ENCODE results near the gene LRRC75B.

LRRC75B gene

DNA sequence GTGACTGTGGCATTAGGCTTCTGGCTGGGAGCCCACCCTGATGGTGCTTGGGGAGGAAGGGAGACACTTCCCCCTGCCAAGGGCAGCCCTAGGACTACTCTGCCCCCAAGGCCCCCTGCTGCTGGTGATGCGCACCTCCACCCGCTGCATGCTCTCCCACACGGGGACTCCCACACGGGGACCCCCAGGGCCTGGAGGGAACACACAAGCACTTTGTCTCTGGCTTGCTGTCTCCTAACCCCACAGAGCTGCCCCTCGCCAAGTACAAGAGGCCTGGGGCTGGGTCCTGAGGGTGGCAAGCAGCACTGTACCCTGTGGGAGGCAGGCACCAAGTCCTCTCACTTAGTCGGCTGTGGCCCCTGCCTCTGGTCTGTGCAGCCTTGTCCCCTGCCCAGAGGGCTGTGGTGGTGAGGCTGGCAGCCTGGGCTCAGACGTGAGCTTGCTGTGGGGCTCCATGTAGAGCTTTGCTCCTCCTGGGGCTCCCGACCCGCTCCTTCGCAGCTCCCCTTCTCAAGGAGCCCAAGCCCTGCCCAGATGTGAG lies 7.9 kb downstream of the LRRC75B start:
- DNase-seq, result no peak

DNA sequence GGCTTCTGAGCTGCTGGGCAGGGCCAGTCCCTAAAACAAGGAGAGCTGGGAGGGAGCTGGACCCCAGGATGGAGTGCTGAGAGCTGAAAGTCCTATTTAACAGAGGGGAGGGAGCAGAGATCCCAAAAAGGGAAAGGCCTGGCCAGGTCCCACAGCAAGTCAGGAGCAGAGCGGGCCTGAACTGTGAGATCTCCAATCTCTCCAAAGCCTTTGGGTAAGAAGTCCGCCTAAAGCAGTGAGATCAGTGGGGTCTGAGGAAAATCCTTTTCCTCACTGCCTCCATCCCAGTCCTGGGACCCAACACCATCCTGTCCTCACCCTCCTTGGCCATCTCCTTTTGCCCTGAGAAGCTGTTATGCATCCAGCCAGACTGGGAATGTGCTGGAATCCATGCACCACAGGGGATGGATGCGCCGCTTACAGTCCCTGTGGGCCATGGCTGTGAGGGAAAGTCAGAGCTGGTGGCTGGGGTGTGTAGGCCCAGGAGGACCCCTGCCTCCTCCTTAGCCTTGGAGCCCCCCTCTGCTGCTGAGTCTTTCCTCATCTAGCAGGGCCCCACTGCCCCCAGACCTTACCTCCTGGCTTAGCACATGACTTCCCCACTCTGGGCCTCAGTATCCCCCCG lies 8.6 kb downstream of the LRRC75B start:
- DNase-seq, result no peak

DNA sequence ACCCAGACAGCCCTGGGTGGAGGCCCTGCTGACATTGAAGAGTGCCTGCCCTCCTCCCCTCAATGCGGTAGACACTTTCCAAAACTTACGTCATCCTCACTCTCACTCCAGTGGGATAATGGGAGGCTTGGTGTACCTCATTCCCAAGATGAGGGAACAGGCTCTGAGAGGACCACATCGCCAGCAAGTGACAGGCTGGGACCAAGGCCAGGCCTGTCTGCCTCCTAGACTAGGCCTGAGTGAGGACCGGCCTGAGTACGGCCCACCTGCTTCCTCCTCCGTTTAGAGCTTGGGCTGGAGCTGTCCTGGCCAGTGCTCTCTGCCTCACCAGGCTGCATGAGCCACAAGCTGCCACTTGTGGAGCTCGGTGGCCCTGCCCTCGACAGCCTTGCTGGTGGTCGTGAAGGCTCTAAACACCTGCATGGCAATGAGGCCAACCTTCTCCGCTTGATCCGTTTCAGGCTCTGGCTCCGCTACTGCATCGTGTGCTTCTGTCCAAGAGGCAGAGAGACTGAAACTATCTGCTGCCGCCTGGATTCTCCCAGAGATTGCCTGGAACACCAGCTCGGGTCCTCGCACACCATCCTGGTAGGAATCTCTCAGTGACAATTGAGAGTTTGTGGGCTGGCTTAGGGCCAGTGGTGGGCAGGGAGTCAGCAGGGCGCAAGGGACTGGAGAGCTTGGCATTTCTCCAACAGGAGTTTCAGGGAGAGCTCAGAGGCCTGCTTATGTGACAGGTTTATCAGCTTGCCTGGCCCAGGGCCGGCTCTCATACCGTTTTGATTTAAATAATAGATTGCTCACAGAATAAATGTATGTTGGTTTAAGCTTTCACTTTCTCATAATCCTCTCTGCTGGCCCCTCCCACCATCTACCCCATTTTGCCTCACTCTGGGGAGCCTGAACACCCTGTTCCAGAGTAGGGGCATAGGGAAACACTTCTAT lies 9.4 kb downstream of the LRRC75B start:
- DNase-seq, result no peak

DNA sequence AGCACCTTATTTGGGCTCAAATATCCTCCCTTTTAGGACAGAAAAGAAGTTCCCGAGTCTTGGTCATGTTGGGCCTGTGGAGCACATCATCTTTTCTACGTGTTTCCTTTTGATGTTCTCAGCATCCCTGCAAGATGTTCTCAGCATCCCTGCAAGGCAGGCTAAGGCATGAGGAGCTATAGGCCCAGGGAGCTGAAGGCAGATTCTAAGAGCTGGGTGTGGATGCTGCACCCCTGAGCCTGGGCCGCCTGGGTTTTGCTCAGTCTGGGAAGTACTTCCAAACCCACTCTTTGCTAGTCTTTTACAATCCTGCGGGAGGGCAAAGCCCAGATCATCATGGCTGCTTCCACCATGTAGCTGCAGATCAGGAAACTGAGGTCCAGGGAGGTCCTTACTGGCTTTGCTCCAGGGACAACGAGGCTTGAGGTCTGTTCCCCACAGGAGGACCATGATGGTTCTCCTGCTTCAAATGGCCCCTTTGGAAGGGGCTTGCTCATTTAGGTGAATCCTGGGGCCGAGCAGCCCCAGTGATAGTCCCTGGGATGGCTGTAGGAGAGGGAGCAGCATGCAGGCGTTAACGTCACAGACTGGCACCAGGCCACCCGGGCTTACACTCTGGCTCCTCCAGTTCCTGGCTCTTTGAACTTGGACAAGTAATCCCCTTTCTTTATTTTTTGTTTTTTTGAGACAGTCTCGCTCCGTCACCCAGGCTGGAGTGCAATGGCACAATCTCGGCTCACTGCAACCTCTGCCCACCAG lies 10.6 kb downstream of the LRRC75B start:
- no peak for DNase-seq

DNA sequence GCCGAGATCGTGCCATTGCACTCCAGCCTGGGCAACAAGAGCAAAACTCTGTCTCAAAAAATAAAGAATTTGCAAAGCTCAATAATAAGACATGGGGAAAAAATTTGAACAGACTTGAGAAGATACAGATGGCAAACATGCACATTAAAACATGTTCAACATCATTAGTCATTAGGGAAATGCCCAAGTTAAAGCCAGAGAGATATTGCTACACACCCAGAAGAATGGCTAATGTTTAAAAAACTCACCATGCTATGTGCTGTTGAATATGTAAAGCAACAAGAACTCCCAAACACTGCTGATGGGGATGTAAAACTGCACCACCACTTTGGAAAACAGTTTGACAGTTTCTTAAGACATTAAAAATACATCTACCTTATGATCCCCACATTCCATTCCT lies 12.6 kb downstream of the LRRC75B start:
- no peak for DNase-seq

DNA sequence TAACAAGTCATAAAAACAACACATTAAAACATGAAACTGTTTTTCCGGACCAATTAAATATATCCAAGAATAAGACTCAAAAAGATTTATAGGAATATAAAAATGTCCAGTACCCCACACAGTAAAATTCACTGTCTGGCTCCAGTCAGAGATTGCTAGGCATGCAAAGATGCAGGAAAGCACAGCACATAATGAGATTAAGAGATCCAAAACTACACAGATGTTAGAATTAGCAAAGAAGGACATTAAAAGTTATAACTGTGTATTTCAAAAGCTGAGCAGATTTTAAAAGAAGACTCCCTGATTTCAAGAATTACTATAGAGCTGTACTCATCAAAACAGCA lies 13.6 kb downstream of the LRRC75B start:
- DNase-seq, result no peak

DNA sequence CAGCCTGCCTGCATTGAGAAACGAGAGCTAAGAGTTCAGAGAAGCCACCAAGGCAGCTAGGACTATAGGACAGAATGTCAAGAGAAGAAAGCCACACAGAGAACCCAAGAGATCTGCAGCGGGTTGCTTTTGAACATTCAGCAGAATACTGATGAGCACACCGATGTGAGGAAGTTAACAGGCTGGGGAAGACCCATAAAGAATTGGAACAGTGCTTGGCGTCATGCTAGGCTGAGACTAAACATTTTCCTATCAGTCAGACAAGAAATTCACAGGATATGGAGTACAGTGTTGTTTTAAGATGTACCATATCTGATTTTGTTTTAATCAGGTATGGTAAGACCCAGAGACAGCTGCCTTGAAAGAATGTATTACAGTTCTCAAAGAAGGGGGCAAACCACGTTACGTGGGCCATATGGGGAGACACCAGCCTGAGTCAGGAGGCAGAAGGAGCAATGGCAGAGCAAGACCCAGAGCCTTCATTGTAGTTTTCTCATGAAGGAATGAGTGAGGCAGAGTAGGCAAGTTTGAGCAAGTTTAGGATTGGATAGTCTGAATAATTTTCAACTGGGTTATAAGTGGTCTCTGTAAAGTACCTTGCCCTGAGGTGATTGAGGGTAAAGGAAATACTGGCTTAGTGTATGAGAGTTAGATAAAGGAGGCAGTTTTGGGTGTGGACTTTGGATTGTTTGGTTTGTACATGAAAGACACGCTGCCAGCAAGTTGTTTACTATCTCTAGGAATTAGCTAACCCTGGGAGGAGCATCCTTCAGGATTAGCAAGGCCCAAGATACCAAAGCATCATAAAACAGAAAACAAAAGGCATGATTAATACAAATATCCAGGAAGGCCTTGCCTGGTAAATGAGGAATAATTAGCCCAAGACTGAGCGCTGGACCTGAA lies 14.3 kb downstream of the LRRC75B start:
- no peak for DNase-seq

DNA sequence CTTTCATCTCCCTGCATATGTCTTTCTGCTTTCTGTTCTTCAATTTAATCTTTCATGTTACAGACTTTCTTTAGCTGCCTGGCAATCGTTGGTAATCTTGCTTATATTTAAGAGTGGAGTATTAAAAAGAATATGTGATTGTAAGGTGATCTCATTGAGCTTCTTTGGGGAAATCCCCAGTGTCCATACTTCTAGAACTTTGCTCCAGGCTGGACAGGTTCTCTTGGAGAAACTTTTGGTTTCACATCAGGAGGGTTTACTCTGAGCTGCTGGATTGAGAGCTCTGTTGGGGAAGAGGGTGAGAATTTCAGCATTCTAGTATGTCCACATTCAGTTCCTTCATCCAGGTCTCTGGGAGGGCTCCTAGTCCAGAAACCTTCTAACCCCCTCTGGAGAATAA lies 16.1 kb downstream of the LRRC75B start:
- no peak for DNase-seq

DNA sequence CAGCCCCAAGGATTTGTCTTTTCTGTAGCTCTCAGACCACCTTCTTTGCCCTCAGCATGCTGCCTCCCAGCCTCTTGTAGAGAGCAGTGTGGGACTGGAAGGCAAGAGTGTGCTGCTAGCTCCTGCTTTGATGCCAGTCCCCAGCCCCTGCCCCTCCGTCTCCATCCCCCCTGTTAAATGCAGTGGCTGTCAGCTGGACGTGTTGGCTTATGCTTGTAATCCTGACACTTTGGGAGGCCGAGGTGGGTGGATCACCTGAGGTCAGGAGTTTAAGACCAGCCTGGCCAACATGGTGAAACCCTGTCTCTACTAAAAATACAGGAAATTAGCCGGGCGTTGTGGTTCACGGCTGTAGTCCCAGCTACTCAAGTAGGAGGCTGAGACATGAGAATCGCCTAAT lies 21.6 kb downstream of the LRRC75B start:
- no peak for DNase-seq

DNA sequence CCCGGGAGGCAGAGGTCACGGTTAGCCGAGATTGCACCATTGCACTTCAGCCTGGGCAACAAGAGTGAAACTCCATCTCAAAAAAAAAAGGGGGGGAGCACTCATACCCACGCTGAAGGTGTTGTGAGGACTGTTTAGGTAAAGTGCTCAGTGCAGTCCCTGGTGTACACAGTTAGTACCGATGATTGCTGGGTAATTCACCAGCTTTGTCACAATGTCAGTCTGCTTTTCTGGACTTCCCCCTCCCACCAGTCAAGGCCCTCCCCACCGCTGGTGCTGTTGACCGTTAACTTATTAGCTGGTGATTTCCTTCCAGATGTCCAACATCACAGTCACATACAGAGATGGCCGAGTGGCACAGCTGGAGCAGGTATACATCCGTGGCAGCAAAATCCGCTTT lies 25.2 kb downstream of the LRRC75B start:
- no peak for DNase-seq

DNA sequence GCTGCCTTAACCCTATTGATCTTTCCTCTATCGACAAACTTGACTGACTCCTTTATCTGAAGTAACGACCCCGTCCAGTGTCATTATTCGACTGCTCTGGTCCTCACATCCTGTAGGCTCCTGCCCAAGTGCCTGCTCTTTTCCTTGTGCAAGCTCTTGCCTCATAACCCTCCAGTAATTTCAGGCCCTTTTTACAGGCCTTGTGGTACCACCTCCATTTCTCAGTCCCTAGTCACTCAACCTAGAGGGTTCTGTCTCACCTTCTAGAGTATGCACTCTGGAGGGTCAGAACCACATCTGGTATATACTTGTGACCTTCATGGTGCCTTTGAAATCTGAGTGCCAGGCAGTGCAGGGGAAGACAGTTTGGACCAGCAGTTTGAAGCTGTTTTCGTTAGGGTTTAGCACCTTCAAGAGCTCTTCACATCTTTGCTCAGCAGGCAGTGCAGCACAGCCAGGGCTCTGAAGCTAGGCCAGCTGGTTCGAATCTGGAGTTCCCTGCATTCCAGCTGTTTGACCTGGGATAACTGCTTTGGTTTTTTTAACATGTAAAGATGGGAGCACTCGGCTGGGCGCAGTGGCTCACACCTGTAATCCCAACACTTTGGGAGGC lies 25.9 kb downstream of the LRRC75B start:
- no peak for DNase-seq

DNA sequence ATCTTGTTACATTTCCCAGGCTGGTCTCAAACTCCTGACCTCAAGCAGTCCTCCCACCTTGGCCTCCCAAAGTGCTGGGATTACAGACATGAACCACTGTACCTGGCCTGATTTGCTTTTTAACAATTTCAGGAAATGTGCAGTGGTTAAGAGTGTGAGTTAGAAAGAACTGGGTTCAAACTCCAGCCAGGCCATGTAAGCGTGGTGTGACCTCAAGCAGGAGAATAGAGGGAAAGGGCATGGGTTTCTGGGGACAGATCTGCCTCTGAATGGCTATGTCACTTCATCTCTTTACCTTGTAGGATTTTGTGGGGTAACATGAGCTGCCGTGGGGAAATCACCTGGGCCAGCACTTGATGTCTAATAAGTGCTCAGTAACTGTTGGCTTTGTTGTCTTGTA lies 27.8 kb downstream of the LRRC75B start:
- DNase-seq, result no peak

DNA sequence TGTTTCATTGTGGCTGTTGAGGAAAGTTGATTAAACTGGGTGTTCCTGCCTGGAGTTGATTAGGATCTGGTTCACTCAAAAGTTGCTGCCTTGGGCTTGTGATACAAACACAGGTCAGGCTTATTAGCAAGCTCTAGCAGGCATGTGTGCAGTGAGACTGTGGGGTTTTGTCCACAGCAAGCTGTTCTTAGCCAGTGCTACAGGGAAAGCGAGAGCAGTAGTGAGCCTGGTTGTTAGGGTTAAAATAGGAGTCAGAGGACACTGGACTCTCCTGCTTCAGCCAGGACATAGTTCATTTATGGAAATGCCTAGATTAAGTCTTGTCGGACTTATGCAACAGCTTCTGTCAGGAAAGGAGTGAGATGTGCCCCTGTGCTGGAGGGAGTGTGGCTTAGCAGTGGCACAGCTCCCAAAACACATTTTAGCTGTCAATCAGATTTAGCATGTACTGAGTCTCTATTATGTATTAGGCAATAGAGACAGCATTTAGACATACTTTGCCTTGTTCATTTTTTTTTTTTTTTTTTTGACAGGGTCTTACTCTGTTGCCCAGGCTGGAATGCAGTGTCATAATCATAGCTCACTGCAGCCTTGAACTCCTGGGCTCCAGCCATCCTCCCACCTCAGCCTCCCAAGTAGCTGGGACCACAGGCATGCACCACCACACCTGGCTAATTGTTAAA lies 28.4 kb downstream of the LRRC75B start:
- DNase-seq, result no peak

DNA sequence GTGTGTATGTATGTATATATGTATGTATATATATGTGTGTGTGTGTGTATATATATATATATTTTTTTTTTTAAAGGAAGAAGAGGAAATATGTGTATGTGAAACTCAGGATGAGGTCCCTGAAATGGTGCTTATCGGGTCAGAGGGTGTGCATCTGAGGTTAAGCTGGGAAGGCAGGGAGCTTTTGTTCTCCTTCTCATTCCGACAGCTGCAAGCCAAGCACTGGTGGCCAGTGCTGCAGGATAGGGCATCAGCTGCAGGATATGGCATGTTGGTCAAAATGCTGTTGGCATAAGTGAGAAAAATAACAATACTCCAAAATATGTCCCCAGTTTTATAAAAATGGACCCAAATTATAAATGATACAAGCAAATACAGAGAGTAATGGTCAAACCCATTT lies 29.6 kb downstream of the LRRC75B start:
- no peak for DNase-seq

DNA sequence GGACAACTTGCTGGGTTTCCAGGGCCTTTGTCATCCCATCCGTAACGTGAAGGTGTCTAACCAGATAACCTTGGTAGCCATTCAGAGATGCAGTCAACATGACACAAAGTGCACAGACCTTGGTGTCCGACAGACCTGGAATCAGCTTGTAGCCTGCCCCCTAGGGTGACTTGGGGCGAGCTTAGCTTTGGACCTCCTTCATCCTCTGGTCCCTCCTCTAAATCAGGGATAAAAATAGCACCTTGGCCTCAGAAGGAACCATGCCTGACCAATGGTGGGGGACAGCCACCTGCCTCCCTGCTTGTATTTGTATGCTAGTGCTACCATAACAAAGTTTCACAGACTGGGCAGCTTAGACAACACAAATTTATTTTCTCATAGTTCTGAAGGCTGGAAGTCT lies 33.4 kb downstream of the LRRC75B start:
- DNase-seq, result no peak

DNA sequence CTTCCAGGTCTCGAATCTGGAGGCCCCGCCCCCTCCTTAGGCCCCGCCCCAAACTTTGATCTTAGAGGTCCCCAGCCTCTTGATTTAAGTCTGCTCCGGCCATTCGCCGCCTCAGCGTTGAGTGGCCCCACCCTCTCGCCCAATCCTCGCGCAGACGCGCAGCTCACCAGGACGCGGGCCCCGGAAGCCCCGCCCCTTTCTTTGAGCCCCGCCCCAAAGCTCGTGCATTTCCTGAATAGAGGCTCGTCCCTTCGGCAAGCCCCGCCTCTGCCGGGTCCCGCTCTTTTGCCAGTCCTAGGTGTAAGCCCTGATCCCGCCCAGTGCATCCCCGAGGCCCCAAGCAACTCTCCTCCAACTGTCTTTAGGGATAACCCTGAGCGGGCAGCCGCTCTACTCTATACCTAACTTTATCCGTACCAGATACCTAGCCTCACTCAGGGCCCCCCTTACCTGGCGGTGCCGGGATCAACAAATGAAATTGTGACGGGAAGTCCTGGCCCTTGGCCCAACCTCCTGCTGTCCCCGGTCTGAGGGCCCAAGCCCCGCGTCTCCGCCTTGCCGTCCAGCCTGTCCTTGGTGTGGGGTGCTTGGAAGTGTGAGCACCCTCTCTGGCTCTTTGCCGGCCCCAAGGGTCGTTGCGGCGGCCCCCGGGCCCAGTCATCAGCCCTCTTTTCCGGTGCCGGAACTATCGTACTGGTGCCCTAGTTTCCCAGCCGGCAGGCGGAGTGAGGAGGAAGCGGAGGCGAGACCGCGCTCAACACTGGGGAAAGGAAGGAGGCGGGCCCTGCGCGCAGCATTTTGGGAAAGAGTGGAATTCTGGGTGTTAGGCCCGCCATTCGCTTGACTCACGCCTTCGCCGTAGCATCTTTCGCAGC lies 37.5 kb downstream of the LRRC75B start, which contains the start of gene SNRPD3:
Gene SNRPD3, plus strand, starts transcription at position 835 of the 875 bp plus-strand sequence. CDS start 1,676 bp downstream, outside the sequence.
- DNase-seq, result peak; percentile 99

DNA sequence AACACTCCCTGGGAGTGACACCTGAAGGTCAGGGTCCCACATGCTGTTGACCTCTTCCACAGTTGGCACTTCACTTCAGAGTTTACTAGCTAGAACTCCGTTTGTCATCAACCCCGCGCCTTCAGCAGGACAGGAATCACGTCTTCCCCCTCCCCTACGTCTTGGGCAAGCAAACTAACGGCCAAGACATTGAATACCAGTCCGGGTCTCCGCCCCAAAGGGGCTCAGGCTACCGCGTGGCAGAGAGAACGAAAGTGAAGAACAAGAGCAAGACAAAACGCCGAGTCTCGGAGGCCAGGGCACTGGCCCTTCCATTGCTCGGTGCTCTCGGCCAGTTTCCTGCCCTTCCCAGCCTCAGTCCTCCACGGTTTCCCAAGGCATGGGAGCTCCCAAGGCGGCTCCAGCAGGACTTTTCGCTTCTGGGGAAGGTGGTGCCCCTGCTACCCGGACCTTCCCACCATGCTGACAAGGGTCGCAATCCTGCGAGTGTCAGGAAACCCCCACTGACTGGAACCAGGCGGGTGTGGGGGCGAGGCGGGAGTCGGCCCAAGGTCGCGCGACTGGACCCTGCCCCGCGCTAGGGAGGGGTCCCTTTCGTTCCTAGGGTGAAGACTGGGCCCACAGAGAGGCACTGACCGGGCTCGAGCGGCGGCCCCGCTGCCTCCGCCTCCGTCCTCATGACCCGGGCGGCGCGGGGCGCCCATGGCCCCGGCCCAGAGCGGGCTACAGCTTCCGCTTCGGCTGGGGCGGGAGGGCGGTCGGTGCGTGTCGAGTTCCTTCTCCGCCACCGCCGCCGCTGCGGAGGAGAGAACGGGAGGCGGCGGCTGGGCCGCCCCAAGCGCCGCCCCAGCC lies 38.3 kb downstream of the LRRC75B start, which contains the start of gene GUCD1:
Gene GUCD1, minus strand, starts transcription at position 826 of the 852 bp plus-strand sequence. Its CDS starts 147 bp downstream, at position 679.
- peak; percentile 27 for DNase-seq

DNA sequence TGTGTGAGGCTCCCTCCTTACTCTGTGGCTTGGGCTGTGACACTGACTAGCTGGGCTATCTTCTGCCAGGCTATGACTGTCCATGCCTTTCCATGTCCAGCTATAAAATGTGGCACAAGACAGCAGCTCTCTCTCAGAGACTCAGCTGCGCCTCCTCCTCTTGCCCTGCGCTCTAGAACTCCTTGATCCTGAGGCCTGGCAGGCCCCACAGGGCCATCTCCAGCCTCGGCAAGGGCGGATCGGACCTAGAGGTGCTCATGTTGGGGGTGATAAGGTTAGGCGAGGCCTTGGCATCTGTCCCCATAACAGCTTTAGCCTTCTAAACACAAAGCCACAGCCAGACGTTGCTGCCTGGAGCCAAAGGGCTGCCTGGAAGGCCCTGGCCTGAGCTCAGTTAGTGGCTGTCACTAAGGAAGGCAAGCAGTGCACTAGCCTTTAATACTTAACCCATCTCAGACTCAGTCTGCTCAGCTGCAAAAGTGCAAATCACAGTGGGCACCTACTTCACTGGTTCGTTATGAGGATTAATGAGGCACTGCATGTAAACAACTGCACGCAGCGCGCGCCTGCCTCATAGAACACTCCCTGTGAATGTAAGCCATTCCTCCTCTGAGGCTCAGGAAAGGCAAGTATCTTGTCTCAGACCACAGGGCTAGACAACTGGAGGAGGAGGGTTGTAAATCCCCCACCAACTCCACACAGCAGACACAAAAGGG lies 39.1 kb downstream of the LRRC75B start:
- no peak for DNase-seq

All from CD4-positive, alpha-beta T cell treated with Interleukin-15 for 1 hour (primary cell).